ENCODE measurements around the gene PLXNA2. TPM values are rescaled to one million over a fixed set of nuclear protein-coding genes. Genes with fewer than 3 reads are reported as not detected.
A peak's percentile ranks its signal among the peaks of the same experiment; 100 is the strongest.

Gene PLXNA2
- total RNA-seq, 1 experiment from 2014 or later, result 0.06 TPM

DNA sequence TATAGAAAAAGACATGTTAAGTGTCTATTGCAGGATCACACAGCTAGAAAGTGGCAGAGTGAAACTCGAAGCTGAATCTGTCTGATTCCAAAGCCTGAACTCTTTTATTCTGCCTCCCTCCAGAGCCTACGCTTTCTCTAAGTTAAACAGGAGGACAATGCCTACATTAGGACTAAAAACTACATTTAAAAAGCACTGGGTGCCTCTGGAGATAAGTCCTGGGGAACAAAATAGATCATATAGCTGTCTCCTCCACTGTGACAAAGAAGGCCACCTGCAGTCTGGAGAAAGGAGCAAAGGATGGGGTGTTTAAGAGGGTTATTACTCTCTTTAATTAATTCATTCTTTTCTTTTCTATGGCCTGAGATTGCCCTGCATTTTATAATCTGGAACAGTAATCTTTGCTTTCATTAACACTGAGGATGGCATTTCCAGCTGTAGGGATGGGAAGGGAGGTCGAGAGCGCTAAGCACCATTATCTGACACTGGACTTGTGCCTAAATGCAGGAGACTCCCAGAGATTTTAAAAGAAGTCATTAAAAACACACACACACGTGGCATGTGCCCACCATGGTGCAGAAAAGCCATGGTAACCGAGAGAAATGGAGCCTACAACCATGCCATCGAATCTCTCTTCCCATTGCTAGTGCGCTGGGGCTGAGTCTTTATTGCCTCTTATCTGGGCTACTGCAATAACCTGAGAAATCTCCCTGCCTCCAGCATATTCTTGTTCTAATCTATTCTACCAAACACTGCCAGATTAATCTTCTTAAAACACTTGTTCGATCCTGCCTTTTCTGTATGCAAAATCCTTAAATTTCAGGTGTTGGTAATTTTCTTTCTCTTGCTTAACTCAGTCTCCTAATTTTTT is 92.2 kb downstream of the PLXNA2 start:
- Histone ChIP-seq H3K4me3 (ENCODE audit: low read depth, low read length, poor library complexity, severe bottlenecking) (no peak overlapping the region), H3K27ac (ENCODE audit: low read depth, low read length, poor library complexity, severe bottlenecking) (no peak overlapping the region), H3K27me3 (replicated peaks; ENCODE audit: insufficient read depth, low read depth, low read length, poor library complexity) (peaks cover 2% of the 10 kb centered on the region), H3K4me1 (ENCODE audit: insufficient read depth, low read length, poor library complexity, severe bottlenecking) (no peaks in the 10 kb centered on the region), H3K9me3 (ENCODE audit: low read depth, low read length, poor library complexity, severe bottlenecking) (no peaks in the 10 kb centered on the region), H3K36me3 (ENCODE audit: insufficient read depth, low read length, poor library complexity, severe bottlenecking) (no peaks in the 10 kb centered on the region)
- intact Hi-C loops (cut with micrococcal nuclease; ENCODE audit: unreplicated experiment), result no loop called here
- DNase-seq (ENCODE audit: low spot score), result no peak
- TF ChIP-seq, protein P1, sequence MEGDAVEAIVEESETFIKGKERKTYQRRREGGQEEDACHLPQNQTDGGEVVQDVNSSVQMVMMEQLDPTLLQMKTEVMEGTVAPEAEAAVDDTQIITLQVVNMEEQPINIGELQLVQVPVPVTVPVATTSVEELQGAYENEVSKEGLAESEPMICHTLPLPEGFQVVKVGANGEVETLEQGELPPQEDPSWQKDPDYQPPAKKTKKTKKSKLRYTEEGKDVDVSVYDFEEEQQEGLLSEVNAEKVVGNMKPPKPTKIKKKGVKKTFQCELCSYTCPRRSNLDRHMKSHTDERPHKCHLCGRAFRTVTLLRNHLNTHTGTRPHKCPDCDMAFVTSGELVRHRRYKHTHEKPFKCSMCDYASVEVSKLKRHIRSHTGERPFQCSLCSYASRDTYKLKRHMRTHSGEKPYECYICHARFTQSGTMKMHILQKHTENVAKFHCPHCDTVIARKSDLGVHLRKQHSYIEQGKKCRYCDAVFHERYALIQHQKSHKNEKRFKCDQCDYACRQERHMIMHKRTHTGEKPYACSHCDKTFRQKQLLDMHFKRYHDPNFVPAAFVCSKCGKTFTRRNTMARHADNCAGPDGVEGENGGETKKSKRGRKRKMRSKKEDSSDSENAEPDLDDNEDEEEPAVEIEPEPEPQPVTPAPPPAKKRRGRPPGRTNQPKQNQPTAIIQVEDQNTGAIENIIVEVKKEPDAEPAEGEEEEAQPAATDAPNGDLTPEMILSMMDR (conservative IDR thresholded peaks at IDR 0.05; ENCODE audit: low read depth, low read length), result no peak
- TF ChIP-seq EZH2 (IDR thresholded peaks at IDR 0.05; ENCODE audit: borderline replicate concordance, low read depth, low read length, poor library complexity, severe bottlenecking), result no peak
- no TSS peak for BruUV-seq (replicated peaks)
- POLR2A ChIA-PET (ENCODE audit: low non-redundant PET), result no interaction called here
- CTCF ChIA-PET, result no interaction called here

DNA sequence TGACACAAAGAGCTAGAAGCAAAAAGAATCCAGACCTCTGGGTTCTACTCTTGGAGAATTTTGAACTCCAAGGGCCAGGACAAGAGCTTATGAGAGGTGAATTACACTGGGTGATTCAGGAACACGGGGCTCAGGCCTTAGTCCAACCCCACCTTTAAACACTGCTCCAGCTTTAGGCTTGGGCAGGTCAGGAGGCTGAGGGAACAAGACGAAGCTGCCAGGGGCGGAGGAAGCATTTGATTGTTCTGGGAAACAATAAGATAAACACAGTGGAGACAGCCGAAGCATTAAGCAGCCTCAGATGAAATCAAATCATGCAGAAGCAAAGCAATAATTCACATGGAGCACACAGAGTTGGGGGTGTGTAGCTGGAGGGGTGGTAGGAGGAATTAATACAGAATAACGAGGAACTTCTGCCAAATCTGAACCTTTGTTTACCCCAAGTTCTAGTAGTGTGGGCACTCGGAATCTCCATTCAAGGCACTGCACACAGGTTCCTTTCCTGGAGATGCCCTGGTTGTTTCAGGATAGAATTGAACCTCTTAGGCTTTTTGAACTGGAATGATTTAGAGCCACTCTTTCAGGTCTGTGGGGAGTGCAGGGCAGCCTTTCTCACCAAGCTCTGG is 93.2 kb downstream of the PLXNA2 start:
- POLR2A ChIA-PET (ENCODE audit: low non-redundant PET), result no interaction called here

DNA sequence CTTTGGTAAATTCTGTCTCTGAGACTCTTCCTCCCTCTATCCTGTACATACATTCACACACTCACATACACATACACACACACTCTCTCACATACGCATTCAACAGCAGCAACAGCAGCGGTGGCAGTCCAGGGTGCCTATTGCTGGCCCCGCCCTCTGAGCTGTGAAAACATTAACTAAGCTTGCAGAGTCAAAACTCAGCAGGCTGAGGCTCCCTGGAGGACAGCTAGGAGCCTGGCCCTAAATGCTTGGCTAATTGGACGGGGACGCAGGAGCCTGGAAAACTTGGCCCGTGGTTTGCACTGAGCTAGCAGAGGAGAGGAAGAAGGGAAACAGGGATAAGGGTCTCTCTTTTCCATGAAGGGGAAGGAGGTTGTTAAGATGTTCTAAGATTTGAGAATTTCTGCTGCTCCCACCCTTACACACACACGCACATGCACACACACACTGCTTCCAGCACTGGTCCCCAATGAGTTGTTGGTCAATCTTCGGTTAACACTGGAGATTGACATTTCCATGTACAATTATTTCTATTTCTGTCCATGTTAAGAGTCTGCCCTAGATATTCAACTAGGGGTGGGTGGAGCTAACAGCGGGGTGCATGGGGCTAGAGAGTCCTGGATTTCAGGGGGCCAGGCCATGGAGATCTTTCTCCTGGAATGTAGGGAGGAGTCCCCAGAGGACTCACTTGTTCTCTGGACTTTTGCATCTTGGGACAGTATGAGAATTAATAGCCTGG is 94.2 kb downstream of the PLXNA2 start:
- Histone ChIP-seq H3K9me3 (ENCODE audit: low read depth, low read length, poor library complexity, severe bottlenecking) (no peaks in the 10 kb centered on the region), H3K4me3 (ENCODE audit: low read depth, low read length, poor library complexity, severe bottlenecking) (no peak overlapping the region), H3K36me3 (ENCODE audit: insufficient read depth, low read length, poor library complexity, severe bottlenecking) (no peaks in the 10 kb centered on the region), H3K27me3 (replicated peaks; ENCODE audit: insufficient read depth, low read depth, low read length, poor library complexity) (no peaks in the 10 kb centered on the region), H3K27ac (ENCODE audit: low read depth, low read length, poor library complexity, severe bottlenecking) (no peak overlapping the region), H3K4me1 (ENCODE audit: insufficient read depth, low read length, poor library complexity, severe bottlenecking) (no peaks in the 10 kb centered on the region)
- peak; percentile 24 for DNase-seq (ENCODE audit: low spot score)
- BruUV-seq (replicated peaks), result no TSS peak
- ChIA-PET POLR2A (ENCODE audit: low non-redundant PET) (no interaction called here), CTCF (interaction anchor here (0.6 kb wide), 1 partner anchor 237 kb away, joined by 3 read pairs; no protein-coding TSS in a partner anchor)
- TF ChIP-seq, protein P1 (conservative IDR thresholded peaks at IDR 0.05; ENCODE audit: low read depth, low read length), result no peak
- TF ChIP-seq EZH2 (IDR thresholded peaks at IDR 0.05; ENCODE audit: borderline replicate concordance, low read depth, low read length, poor library complexity, severe bottlenecking), result no peak
- intact Hi-C loops (cut with micrococcal nuclease; ENCODE audit: unreplicated experiment), result loop anchor here (5.0 kb wide), 1 partner anchor 1442 kb away; no protein-coding TSS in a partner anchor

More for the DNA sequence above, 93.2 kb downstream of the PLXNA2 start:
- BruUV-seq (replicated peaks), result no TSS peak
- Histone ChIP-seq H3K27ac (ENCODE audit: low read depth, low read length, poor library complexity, severe bottlenecking) (no peak overlapping the region), H3K27me3 (replicated peaks; ENCODE audit: insufficient read depth, low read depth, low read length, poor library complexity) (no peaks in the 10 kb centered on the region), H3K36me3 (ENCODE audit: insufficient read depth, low read length, poor library complexity, severe bottlenecking) (no peaks in the 10 kb centered on the region), H3K4me1 (ENCODE audit: insufficient read depth, low read length, poor library complexity, severe bottlenecking) (no peaks in the 10 kb centered on the region), H3K9me3 (ENCODE audit: low read depth, low read length, poor library complexity, severe bottlenecking) (no peaks in the 10 kb centered on the region), H3K4me3 (ENCODE audit: low read depth, low read length, poor library complexity, severe bottlenecking) (no peak overlapping the region)
- no peak for TF ChIP-seq EZH2 (IDR thresholded peaks at IDR 0.05; ENCODE audit: borderline replicate concordance, low read depth, low read length, poor library complexity, severe bottlenecking)
- TF ChIP-seq, protein P1 (conservative IDR thresholded peaks at IDR 0.05; ENCODE audit: low read depth, low read length), result no peak
- CTCF ChIA-PET, result interaction anchor here (0.6 kb wide), 1 partner anchor 238 kb away, joined by 3 read pairs; no protein-coding TSS in a partner anchor
- intact Hi-C loops (cut with micrococcal nuclease; ENCODE audit: unreplicated experiment), result no loop called here
- no peak for DNase-seq (ENCODE audit: low spot score)
